Upper lobe of left lung (tissue), 6 donors: ENCODE data around the gene NSF. TPM values are rescaled to one million over a fixed set of nuclear protein-coding genes. Genes with fewer than 3 reads are reported as not detected.
A peak's percentile ranks its signal among the peaks of the same experiment; 100 is the strongest.

Source experiments
- ATAC-seq, 2 donors: fragments of 200-7000 bp; cut with Tn5 transposase; one replicate each; pipeline ENCODE4 v1.9.1; 2022; ENCODE audit warnings: mild to moderate bottlenecking in 2 of 2, moderate library complexity in 2 of 2; ENCODE audit not compliant: low FRiP score in 2 of 2
- DNase-seq, 2 donors: peaks; one replicate each; pipeline ENCODE4 v3.0.0-alpha.2; 2019 to 2020
- H3K27ac ChIP-seq, 4 donors: fragments of 200-600 bp; sonication (generic); one replicate each; pipeline ENCODE4 v1.5.1; 2016 to 2019
- H3K27me3 ChIP-seq, 4 donors: fragments of 200-600 bp; sonication (generic); one replicate each; pipeline ENCODE4 v1.5.1; 2017 to 2019
- H3K36me3 ChIP-seq, 4 donors: fragments of 200-600 bp; sonication (generic); one replicate each; pipeline ENCODE4 v1.5.1; 2016 to 2019
- H3K4me1 ChIP-seq, 4 donors: fragments of 200-600 bp; sonication (generic); one replicate each; pipeline ENCODE4 v1.5.1; 2018 to 2019
- H3K4me3 ChIP-seq, 4 donors: fragments of 200-600 bp; sonication (generic); one replicate each; pipeline ENCODE4 v1.5.1; 2017 to 2019; ENCODE audit warnings: mild to moderate bottlenecking in 2 of 4, moderate library complexity in 1 of 4
- H3K9me3 ChIP-seq, 4 donors: fragments of 200-600 bp; sonication (generic); one replicate each; pipeline ENCODE4 v1.5.1; 2018 to 2019
- EP300 ChIP-seq, 4 donors: sonication (generic); formaldehyde crosslinking; IDR thresholded peaks; one replicate each; pipeline ENCODE4 v1.5.1; 2017; ENCODE audit warnings: antibody characterized with exemption in 4 of 4, control low read depth in 2 of 4
- POLR2A ChIP-seq, 4 donors: fragments of 450-650 bp; IDR thresholded peaks; one replicate each; pipeline ENCODE4 v1.5.1; 2016 to 2017; ENCODE audit warnings: antibody characterized with exemption in 4 of 4, mild to moderate bottlenecking in 2 of 4
- POLR2AphosphoS5 ChIP-seq, 2 donors: sonication (generic); formaldehyde crosslinking; IDR thresholded peaks; one replicate each; pipeline ENCODE4 v1.5.1; 2017; ENCODE audit warnings: antibody characterized with exemption in 2 of 2
- WGBS, 2 donors: methylation state at CpG; one replicate each; pipeline ENCODE4 v1.1.5; 2017 to 2018; 5-methylcytosine and 5-hydroxymethylcytosine counted together
- total RNA-seq, 6 donors: library from RNA; depleted of rRNA in 4 of 6; stranded (reverse); fragments of >200 nt in 4 of 6; gene quantifications; one replicate each; pipeline versions ENCODE4 v1.1.0 to v1.2.1, GENCODE V29; 2016 to 2021
- TF ChIP-seq, protein P1 (sequence below), 6 experiments: fragments of 450-650 bp in 4 of 6; fragments of 200-600 bp in 2 of 6; sonication (generic) in 2 of 6; IDR thresholded peaks; one replicate each; pipeline ENCODE4 v1.5.1; 2016 to 2019; ENCODE audit warnings: antibody characterized with exemption in 6 of 6
- donor health status: DM: no; HTN: no; CAD: no; lungs with moderate emphysema.
- donor health status: DM: no; HTN: yes; CAD: no; lungs with severe emphysema.

NSF gene
- total RNA-seq, 6 donors from 2014 or later: 11.2 to 40.5 (median 25.7) TPM

DNA sequence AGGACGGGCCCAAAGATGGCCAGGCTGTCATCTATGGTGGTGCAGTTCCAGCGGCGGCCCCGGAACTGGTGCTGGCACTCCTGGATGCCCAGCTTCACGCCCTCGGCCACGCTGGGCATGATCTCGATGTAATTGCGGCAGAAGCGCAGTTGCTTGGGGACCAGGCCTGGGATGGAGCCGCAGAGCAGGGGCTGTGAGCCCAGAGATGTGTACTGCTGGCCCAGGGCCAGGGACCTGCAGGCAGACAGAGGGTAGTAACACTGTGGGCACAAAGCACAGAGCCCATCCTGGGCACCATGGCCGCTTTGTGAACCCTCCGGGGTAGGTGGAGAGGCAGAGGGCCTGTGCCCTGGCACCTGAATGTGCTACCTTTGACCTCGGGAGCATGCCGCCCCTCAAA, 183.2 kb downstream of the NSF start:
- H3K4me3 ChIP-seq: no peak overlapping the region

DNA sequence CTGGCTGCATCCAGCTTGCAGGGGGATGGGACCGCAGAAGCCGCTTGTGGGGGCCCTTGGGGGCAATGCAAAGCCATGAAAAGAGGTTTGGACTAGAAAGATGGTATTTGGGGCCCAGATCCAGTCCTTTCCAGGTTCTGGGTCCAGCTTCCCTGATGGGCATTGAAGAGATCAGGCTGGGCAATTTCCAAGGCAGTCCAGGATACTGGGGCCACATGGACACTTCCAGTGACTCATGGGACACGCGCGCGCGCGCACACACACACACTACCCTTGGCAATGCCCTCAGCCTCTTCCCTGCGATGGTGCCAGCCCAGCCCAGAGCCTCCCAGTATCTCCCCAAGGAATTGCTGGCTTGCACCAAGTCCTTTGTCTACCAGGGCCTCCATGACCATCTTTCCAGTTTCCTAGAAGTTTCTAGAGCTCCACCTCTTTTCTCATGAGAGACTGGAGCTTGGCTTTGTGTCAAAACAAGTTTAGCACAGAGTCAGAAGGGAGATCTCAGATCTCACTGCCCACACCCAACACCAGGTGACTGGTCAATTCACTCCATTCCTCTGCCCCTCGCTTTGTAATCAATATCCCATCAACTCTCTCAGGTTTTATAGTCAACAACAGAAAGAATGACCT, 183.8 kb downstream of the NSF start:
- H3K27ac ChIP-seq: no peak overlapping the region
- no peak for TF ChIP-seq POLR2AphosphoS5 (IDR thresholded peaks at IDR 0.05)
- no peak for TF ChIP-seq EP300 (IDR thresholded peaks at IDR 0.05)
- TF ChIP-seq, protein P1, sequence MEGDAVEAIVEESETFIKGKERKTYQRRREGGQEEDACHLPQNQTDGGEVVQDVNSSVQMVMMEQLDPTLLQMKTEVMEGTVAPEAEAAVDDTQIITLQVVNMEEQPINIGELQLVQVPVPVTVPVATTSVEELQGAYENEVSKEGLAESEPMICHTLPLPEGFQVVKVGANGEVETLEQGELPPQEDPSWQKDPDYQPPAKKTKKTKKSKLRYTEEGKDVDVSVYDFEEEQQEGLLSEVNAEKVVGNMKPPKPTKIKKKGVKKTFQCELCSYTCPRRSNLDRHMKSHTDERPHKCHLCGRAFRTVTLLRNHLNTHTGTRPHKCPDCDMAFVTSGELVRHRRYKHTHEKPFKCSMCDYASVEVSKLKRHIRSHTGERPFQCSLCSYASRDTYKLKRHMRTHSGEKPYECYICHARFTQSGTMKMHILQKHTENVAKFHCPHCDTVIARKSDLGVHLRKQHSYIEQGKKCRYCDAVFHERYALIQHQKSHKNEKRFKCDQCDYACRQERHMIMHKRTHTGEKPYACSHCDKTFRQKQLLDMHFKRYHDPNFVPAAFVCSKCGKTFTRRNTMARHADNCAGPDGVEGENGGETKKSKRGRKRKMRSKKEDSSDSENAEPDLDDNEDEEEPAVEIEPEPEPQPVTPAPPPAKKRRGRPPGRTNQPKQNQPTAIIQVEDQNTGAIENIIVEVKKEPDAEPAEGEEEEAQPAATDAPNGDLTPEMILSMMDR (IDR thresholded peaks at IDR 0.05): no peak
- no peak for TF ChIP-seq POLR2A (IDR thresholded peaks at IDR 0.05)
- no peaks in the 10 kb centered on the region for H3K36me3 ChIP-seq
- peaks cover 13 to 40% (median 29%) of the 10 kb centered on the region in 4 donors for H3K4me1 ChIP-seq
- H3K4me3 ChIP-seq: no peak overlapping the region
- H3K9me3 ChIP-seq: no peaks in the 10 kb centered on the region
- peaks cover 0 to 30% (median 7%) of the 10 kb centered on the region in 4 donors for H3K27me3 ChIP-seq
- WGBS, 2 donors: 89 to 94% methylated on average over 8 to 10 of the region's 10 CpGs
- DNase-seq (peak in 1 of 2 donors; percentile 7), ATAC-seq (no peak)

More for the DNA sequence above, 183.2 kb downstream of the NSF start:
- ATAC-seq: no peak
- no peaks in the 10 kb centered on the region for H3K9me3 ChIP-seq
- H3K4me1 ChIP-seq: peaks cover 13 to 41% (median 29%) of the 10 kb centered on the region in 4 donors
- TF ChIP-seq, protein P1 (IDR thresholded peaks at IDR 0.05): no peak
- no peak for TF ChIP-seq EP300 (IDR thresholded peaks at IDR 0.05)
- TF ChIP-seq POLR2AphosphoS5 (IDR thresholded peaks at IDR 0.05): no peak
- TF ChIP-seq POLR2A (IDR thresholded peaks at IDR 0.05): no peak
- no peak overlapping the region for H3K27ac ChIP-seq
- no peaks in the 10 kb centered on the region for H3K36me3 ChIP-seq
- H3K27me3 ChIP-seq: peaks cover 0 to 30% (median 7%) of the 10 kb centered on the region in 4 donors
- 92% methylated on average over 11 of the region's 15 CpGs; no CpG with 5 or more reads in 1 of the 2 donors for WGBS, 2 donors
- peak in 1 of 2 donors; percentile 18 for DNase-seq

DNA sequence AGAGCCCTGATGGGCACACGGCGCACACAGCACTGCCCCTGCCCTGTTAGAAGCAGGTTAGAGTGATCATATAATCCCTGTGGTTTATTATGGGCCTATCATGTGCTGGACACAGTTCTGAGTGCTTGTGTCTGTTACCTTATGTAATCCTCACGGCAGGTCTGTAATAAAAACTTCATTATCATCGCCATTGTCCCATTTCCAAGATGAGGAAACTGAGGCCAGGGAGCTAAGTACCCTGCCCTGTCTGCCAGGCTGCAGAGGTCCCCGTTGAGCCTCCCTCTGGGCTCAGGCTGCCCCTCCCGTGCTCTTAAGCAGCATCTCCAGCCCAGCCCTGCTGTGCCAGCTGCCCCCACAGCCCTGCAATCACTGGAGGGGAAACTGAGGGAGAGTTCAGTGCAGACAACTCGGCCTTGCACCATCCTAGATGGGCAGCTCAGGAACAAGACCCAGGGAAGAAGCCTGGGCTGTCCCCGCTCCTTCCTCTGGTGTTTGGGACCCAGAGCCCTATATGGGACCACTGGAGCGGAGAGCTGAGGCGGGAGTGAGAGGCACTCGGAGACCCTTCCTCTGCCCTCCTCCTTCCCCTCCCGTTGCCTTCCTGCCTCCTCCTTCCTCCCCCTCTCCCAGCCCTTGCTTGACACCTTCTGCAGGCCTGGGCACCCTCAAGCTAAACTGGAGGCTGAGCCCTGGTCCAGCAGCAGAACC, 186.0 kb downstream of the NSF start:
- no peaks in the 10 kb centered on the region for H3K36me3 ChIP-seq
- peaks cover 0 to 13% (median 1%) of the 10 kb centered on the region in 4 donors for H3K27me3 ChIP-seq
- H3K4me1 ChIP-seq: peaks cover 7 to 19% (median 14%) of the 10 kb centered on the region in 4 donors
- DNase-seq (no peak), ATAC-seq (no peak)
- H3K27ac ChIP-seq: no peak overlapping the region
- no peak overlapping the region for H3K4me3 ChIP-seq
- no peaks in the 10 kb centered on the region for H3K9me3 ChIP-seq
- TF ChIP-seq, protein P1 (IDR thresholded peaks at IDR 0.05): no peak
- TF ChIP-seq POLR2A (IDR thresholded peaks at IDR 0.05): no peak
- TF ChIP-seq EP300 (IDR thresholded peaks at IDR 0.05): no peak
- no peak for TF ChIP-seq POLR2AphosphoS5 (IDR thresholded peaks at IDR 0.05)
- WGBS, 2 donors: 81 to 83% methylated on average over 10 to 12 of the region's 12 CpGs

DNA sequence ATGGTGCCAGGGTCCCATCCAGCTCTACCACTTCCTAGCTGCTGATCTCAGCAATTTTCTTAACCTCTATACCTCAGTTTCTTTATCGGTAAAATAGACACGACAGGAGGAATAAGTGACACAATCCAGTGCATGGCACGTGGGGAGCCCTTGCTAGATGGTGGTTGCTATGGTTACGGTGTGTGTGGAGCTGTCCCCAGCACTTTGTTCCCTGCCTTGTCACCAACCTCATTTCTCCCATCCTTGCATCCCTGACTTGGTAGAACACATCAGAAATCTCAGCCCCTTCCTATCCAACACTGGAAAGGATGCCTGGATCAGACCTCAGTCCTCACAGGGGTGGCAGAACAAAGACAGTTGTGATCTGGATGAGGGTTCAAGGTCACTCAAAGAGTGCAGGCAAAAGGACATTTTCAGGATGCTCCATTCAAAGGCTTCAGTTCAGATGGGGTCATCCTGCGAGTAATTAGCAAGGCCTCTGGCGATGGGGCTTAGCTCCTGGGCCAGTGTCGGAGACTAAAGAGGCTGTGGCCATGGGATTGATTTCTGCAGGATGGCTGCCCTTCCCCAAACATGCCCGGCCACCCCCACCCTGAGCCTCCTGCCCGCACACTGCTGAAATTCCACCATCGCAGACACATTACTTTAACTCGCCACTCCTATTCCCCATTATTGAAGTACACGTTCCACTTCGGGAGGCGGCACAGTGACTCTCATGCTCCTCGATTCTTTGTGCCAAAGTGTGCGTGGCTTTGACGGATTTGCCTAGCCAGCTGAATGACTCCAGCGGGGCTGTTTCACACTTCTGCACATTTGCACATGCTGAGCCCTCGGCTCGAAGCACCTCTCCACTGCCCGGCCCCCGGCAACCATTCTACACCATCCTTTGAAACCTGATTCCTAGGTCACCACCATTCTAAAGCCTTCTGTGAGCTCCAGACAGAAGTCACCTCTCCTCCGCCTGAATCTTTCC, 187.8 kb downstream of the NSF start:
- TF ChIP-seq EP300 (IDR thresholded peaks at IDR 0.05): no peak
- no peak for TF ChIP-seq POLR2A (IDR thresholded peaks at IDR 0.05)
- TF ChIP-seq, protein P1 (IDR thresholded peaks at IDR 0.05): no peak
- no peak for TF ChIP-seq POLR2AphosphoS5 (IDR thresholded peaks at IDR 0.05)
- Histone ChIP-seq H3K4me3 (no peak overlapping the region), H3K9me3 (no peaks in the 10 kb centered on the region), H3K4me1 (peaks cover 0 to 4% (median under 1%) of the 10 kb centered on the region in 4 donors), H3K27me3 (peaks cover 0 to 5% (median 0%) of the 10 kb centered on the region in 4 donors), H3K27ac (no peak overlapping the region), H3K36me3 (no peaks in the 10 kb centered on the region)
- DNase-seq (no peak), ATAC-seq (no peak)
- 68 to 76% methylated on average over 23 of the region's 23 CpGs for WGBS, 2 donors
